Central memory CD8-positive, alpha-beta T cell (primary cell): ENCODE measurements around the gene CFAP20.
"Not testable (repeated sequence)": the region's sequence is repeated elsewhere in the genome, so short reads cannot be mapped to it uniquely, and the experiment has no call there.

Experiments used
- ATAC-seq: fragments of 150-1000 bp; cut with Tn5 transposase; replicated peaks from 2 replicates; pipeline ENCODE4 v1.10.0; 2022; ENCODE audit warnings: mild to moderate bottlenecking, moderate FRiP score, moderate number of reproducible peaks; ENCODE audit not compliant: poor library complexity, severe bottlenecking; ENCODE audit errors: extremely low read depth
- DNase-seq, 2 donors: peaks; one replicate each; pipeline ENCODE4 v3.0.0; 2021; ENCODE audit warnings: low spot score in 2 of 2
- H3K27ac Mint-ChIP-seq: one replicate; pipeline ENCODE4 v1.8.0; 2022; ENCODE audit warnings: low read depth, mild to moderate bottlenecking, moderate library complexity, mixed read lengths
- H3K27me3 Mint-ChIP-seq: one replicate; pipeline ENCODE4 v1.8.0; 2022; ENCODE audit warnings: mixed read lengths
- H3K36me3 Mint-ChIP-seq: one replicate; pipeline ENCODE4 v1.8.0; 2022; ENCODE audit warnings: mild to moderate bottlenecking, moderate library complexity, mixed read lengths; ENCODE audit not compliant: insufficient read depth
- H3K4me1 Mint-ChIP-seq: one replicate; pipeline ENCODE4 v1.8.0; 2022; ENCODE audit warnings: mixed read lengths
- H3K4me3 Mint-ChIP-seq: one replicate; pipeline ENCODE4 v1.8.0; 2022; ENCODE audit warnings: mild to moderate bottlenecking, moderate library complexity, mixed read lengths
- H3K9me3 Mint-ChIP-seq: one replicate; pipeline ENCODE4 v1.8.0; 2022; ENCODE audit warnings: mixed read lengths

CFAP20 gene

DNA sequence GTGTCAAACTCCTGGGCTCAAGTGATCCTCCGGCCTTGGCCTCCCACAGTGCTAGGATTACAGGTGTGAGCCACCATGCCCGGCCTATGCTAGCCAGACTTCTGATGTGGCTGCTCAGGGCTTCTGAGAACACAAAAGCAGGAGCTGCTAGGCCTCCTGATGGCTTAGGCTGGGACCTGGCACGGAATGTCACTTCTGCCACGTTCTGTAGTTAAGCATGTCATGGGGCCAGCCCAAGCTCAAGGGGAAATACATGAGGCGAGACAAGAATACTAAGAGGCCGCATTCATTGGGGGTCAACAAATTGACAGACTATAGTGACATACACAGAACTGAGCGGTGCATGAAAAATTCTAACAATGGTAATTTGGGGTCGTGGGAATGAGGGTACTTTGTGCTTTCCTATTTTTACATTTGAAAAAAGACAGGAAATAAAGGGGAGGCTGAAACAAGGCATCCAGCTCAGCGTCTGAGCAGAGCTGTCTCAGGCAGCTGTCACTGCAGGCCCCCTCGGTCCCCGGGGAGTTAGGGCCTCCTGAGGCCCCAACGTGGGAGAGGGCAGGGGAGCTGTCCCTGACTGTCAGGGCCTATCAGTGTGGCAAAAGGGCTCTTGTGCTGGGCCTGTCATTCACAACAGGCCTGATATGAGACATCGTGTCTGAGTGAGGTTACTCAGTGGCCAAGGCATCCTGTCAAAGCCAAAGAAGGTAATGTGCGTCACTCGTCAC is 26.4 kb downstream of the CFAP20 start:
- no peaks in the 10 kb centered on the region for H3K27me3 Mint-ChIP-seq
- no peak overlapping the region for H3K4me3 Mint-ChIP-seq

DNA sequence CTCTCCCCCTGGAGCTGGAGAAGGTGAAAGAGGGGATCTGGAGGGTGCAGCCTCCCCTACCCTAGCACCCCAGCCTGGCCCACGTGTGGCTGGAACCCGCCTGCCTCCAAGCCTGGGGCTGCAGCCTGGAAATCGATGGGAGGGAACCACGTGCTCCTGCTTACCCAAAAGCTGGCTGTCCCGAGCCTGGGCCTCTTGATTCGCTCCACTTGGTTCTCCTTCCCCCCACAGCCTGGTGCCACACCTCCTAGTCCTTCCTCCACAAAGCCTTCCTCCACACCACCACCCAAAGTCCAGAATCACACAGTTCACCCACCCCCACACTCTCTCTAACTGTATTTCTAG is 29.3 kb downstream of the CFAP20 start:
- Mint-ChIP-seq H3K36me3 (no peaks in the 10 kb centered on the region), H3K27ac (no peak overlapping the region), H3K27me3 (no peaks in the 10 kb centered on the region), H3K4me1 (peaks cover 12% of the 10 kb centered on the region), H3K9me3 (no peaks in the 10 kb centered on the region), H3K4me3 (no peak overlapping the region)
- DNase-seq (no peak), ATAC-seq (no peak)

More for the DNA sequence above, 26.4 kb downstream of the CFAP20 start:
- Mint-ChIP-seq H3K4me1 (no peaks in the 10 kb centered on the region), H3K9me3 (no peaks in the 10 kb centered on the region), H3K27ac (no peak overlapping the region), H3K36me3 (no peaks in the 10 kb centered on the region)
- DNase-seq (no peak), ATAC-seq (no peak)

- DNase-seq (no peak), ATAC-seq (no peak)
- Mint-ChIP-seq H3K9me3 (no peaks in the 10 kb centered on the region), H3K4me3 (no peak overlapping the region), H3K4me1 (peaks cover 12% of the 10 kb centered on the region), H3K27me3 (no peaks in the 10 kb centered on the region), H3K36me3 (no peaks in the 10 kb centered on the region), H3K27ac (no peak overlapping the region)
Measured at GRCh38 chr16:58099097-58099955, 29.9 kb downstream of the CFAP20 start.

GRCh38 chr16:58098207-58099096 is 30.7 kb downstream of the CFAP20 start:
- Mint-ChIP-seq H3K27me3 (no peaks in the 10 kb centered on the region), H3K9me3 (no peaks in the 10 kb centered on the region), H3K36me3 (no peaks in the 10 kb centered on the region), H3K27ac (no peak overlapping the region), H3K4me3 (no peak overlapping the region), H3K4me1 (peaks cover 12% of the 10 kb centered on the region)
- DNase-seq (no peak), ATAC-seq (no peak)

GRCh38 chr16:58096249-58096648 is 32.9 kb downstream of the CFAP20 start:
- ATAC-seq (no peak), DNase-seq (no peak)
- peaks cover 12% of the 10 kb centered on the region for H3K4me1 Mint-ChIP-seq
- no peak overlapping the region for H3K4me3 Mint-ChIP-seq
- H3K9me3 Mint-ChIP-seq, result no peaks in the 10 kb centered on the region
- H3K36me3 Mint-ChIP-seq, result no peaks in the 10 kb centered on the region
- H3K27me3 Mint-ChIP-seq, result no peaks in the 10 kb centered on the region
- H3K27ac Mint-ChIP-seq, result no peak overlapping the region

DNA sequence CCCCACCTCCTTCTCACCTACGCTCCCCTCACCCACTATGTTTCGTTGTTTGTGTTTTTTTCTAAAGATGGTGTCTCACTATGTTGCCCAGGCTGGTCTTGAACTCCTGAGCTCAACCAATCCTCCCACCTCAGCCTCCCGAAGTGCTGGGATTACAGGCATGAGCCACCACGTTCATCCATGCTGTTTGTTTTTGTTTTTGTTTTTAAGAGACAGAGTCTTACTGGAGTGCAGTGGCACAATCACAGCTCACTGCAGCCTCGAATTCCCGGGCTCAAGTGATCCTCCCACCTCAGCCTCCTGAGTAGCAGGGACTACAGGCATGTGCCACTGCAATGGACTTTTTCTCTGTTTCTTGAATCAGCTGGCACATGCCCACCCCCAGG is 33.6 kb downstream of the CFAP20 start:
- not testable (repeated sequence) for H3K4me3 Mint-ChIP-seq, H3K9me3 Mint-ChIP-seq, H3K27me3 Mint-ChIP-seq, H3K36me3 Mint-ChIP-seq, DNase-seq, ATAC-seq, H3K27ac Mint-ChIP-seq
- peaks cover 12% of the 10 kb centered on the region for H3K4me1 Mint-ChIP-seq

DNA sequence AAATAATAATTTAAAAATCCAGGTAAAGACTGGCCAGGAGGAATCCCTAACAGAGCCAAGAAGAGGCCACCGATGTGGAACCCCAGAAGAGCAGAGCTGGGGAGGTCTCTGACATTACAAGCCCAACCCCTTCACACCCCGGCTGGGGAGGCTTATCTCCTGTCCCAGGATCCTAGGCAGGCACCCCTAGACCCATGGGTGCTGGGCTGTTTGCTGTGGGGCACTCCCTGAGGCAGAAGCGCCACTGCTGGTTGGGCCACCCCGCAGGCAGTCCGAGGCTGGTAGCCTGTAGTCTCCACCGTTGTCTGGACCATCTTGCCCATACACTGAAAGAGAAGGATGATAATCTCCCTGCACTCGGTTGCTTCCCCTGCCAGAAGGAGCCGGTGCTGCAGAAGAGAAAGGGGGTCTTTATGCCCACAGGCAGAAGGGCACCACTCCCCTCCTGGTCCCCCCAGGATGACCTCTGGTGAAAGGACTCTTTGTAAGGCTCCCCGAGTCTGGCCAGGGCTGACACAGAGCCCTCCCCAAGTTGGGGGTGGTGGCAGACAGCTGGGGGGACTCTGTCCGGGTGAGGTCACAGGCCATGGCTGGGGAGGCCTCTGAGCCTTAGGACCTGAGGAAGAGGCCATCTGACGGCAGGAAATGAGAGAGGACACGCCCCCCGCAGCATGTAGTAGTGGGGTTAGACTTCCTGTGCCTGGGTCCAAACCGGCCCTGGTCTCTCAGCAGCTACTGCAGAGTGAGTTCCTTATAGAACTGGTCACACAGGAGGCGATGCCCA is 34.2 kb downstream of the CFAP20 start:
- Mint-ChIP-seq H3K9me3 (no peaks in the 10 kb centered on the region), H3K4me3 (no peak overlapping the region), H3K36me3 (no peaks in the 10 kb centered on the region), H3K4me1 (peaks cover 12% of the 10 kb centered on the region), H3K27me3 (no peaks in the 10 kb centered on the region), H3K27ac (no peak overlapping the region)
- DNase-seq (no peak), ATAC-seq (no peak)

GRCh38 chr16:58094026-58094425 is 35.2 kb downstream of the CFAP20 start:
- ATAC-seq (no peak), DNase-seq (no peak)
- Mint-ChIP-seq H3K36me3 (no peaks in the 10 kb centered on the region), H3K9me3 (no peaks in the 10 kb centered on the region), H3K4me3 (no peak overlapping the region), H3K27me3 (no peaks in the 10 kb centered on the region), H3K4me1 (peaks cover 12% of the 10 kb centered on the region), H3K27ac (no peak overlapping the region)

GRCh38 chr16:58090396-58090795 is 38.8 kb downstream of the CFAP20 start:
- H3K4me1 Mint-ChIP-seq, H3K9me3 Mint-ChIP-seq, DNase-seq, H3K4me3 Mint-ChIP-seq, H3K36me3 Mint-ChIP-seq, ATAC-seq, H3K27me3 Mint-ChIP-seq, H3K27ac Mint-ChIP-seq: not testable (repeated sequence)

DNA sequence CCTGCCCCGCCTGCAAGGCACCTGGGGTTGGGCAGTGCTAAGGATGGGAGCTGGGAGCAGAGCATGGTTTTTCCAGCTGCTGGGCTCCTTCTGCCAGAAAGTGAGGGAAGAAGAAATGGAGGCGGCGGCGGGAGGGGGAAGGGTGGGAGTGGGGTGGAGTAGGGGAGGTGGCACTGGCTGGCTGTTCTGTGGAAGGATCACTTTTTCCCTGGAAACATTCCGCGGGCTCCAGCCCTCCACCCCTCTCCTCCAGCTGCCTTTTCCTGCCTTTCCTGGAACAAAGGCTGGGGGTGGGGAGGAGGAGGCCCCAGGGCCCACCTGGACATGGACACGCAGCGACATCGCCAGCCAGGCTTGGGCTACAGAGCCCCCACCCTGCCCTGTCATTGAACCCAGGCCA is 41.1 kb downstream of the CFAP20 start:
- Mint-ChIP-seq H3K4me1 (no peaks in the 10 kb centered on the region), H3K36me3 (no peaks in the 10 kb centered on the region), H3K27me3 (no peaks in the 10 kb centered on the region), H3K9me3 (no peaks in the 10 kb centered on the region), H3K4me3 (no peak overlapping the region), H3K27ac (no peak overlapping the region)
- DNase-seq (no peak), ATAC-seq (no peak)

DNA sequence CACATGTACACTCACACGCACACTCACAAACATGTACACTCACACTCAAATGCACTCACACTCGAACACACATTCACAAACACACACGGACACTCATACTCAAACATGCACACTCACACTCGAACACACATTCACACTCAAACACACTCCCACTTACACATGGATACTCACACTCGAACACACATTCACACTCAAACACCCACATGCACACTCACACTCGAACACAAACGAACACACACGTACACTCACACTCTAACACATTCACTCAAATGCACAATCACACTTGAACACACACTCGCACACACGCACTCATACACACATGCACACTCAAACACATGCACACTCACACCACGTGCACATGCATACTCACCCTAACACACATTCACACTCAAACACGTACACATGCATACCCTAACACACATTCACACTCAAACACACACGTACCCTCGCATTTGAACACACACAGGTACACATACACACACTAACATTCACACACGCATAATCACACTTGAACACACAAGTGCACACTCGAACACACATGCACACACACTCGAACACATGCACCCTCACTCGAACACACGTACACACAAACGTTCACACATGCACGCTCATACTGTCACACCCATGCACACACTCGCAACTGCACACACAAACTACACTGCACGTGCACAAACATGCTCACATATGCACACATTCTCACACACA is 41.8 kb downstream of the CFAP20 start:
- H3K27me3 Mint-ChIP-seq, result no peaks in the 10 kb centered on the region
- no peak overlapping the region for H3K4me3 Mint-ChIP-seq
- H3K9me3 Mint-ChIP-seq, result no peaks in the 10 kb centered on the region
- H3K36me3 Mint-ChIP-seq, result no peaks in the 10 kb centered on the region
- ATAC-seq (no peak), DNase-seq (no peak)
- no peak overlapping the region for H3K27ac Mint-ChIP-seq
- no peaks in the 10 kb centered on the region for H3K4me1 Mint-ChIP-seq
